HL-60 (cell line): ENCODE measurements around the gene SELENOH.

Experiments
- GABPA ChIP-seq: IDR thresholded peaks from 2 replicates; pipeline ENCODE4 v1.6.1; 2012; ENCODE audit warnings: low read depth
- POLR2AphosphoS5 ChIP-seq: IDR thresholded peaks from 2 replicates; pipeline ENCODE4 v1.6.1; 2012; ENCODE audit warnings: low read depth
- TF ChIP-seq, protein P1 (sequence below): IDR thresholded peaks from one replicate; pipeline ENCODE4 v1.5.1; 2011; ENCODE audit warnings: low read length, control low read depth, inconsistent platforms; ENCODE audit not compliant: insufficient read depth

DNA sequence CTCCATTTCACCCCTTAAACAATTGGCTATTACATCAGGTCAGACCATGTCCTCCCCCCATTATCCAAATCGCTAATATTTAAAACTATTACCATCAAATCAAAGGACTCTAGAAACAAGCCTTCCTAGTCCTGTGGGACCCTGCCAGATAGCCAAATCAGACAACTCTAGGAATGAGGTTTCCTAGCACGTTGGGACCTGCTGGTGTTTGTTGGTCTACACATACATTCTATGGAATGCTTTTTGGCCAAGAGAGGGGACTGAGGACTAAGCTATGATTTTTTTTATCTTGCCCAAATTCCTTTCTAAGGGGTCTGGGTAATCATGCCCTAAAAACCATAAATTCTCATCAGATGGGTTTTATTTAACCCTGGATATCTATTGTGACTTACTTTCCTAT is 14.1 kb upstream of the SELENOH start:
- TF ChIP-seq, protein P1, sequence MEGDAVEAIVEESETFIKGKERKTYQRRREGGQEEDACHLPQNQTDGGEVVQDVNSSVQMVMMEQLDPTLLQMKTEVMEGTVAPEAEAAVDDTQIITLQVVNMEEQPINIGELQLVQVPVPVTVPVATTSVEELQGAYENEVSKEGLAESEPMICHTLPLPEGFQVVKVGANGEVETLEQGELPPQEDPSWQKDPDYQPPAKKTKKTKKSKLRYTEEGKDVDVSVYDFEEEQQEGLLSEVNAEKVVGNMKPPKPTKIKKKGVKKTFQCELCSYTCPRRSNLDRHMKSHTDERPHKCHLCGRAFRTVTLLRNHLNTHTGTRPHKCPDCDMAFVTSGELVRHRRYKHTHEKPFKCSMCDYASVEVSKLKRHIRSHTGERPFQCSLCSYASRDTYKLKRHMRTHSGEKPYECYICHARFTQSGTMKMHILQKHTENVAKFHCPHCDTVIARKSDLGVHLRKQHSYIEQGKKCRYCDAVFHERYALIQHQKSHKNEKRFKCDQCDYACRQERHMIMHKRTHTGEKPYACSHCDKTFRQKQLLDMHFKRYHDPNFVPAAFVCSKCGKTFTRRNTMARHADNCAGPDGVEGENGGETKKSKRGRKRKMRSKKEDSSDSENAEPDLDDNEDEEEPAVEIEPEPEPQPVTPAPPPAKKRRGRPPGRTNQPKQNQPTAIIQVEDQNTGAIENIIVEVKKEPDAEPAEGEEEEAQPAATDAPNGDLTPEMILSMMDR, result no peak
- TF ChIP-seq POLR2AphosphoS5 (no peak), GABPA (no peak)
